Uterus (tissue), 2 donors: ENCODE data around the gene ABCA6.

Source experiments
- CTCF ChIP-seq, 4 experiments: fragments of 200-600 bp in 2 of 4; fragments of 450-650 bp in 2 of 4; sonication (generic) in 2 of 4; IDR thresholded peaks; one replicate each; pipeline ENCODE4 v1.5.1; 2016 to 2019; ENCODE audit warnings: antibody characterized with exemption in 4 of 4, mild to moderate bottlenecking in 2 of 4, moderate library complexity in 1 of 4
- POLR2A ChIP-seq, 2 donors: fragments of 450-650 bp; IDR thresholded peaks; one replicate each; pipeline ENCODE4 v1.6.1; 2016; ENCODE audit warnings: antibody characterized with exemption in 2 of 2, mild to moderate bottlenecking in 1 of 2, moderate library complexity in 1 of 2

GRCh38 chr17:69050999-69051775, 90.5 kb downstream of the ABCA6 start:
- TF ChIP-seq CTCF (IDR thresholded peaks at IDR 0.05) (no peak), POLR2A (IDR thresholded peaks at IDR 0.05) (no peak)
